ENCODE data around the gene MESD. TPM values are rescaled to one million over a fixed set of nuclear protein-coding genes. Genes with fewer than 3 reads are reported as not detected.

Gene MESD
- total and polyA plus RNA-seq, 2 of the 4 experiments (the other 2 are of a cell fraction) = 10.0 to 14.0 TPM

GRCh38 chr15:81029414-81030300 is 40.0 kb upstream of the MESD start:
- Histone ChIP-seq H4K91ac (ENCODE audit: insufficient read depth, low read depth, low read length) (no peak overlapping the region), H3K9me3 (ENCODE audit: control insufficient read depth, insufficient read depth, low read length) (peaks cover 5% of the 10 kb centered on the region), H2AK9ac (replicated peaks; ENCODE audit: low read depth, low read length, poor library complexity) (peak overlapping the region; percentile 33), H3K4me2 (ENCODE audit: low read depth, low read length) (no peak overlapping the region), H2BK120ac (ENCODE audit: low read depth, low read length) (no peak overlapping the region), H2AFZ (replicated peaks; ENCODE audit: low read length, poor library complexity) (peak overlapping the region; percentile 60), H3K79me1 (ENCODE audit: low read depth in 1 of 2, low read length in 2 of 2) (peaks cover 4 to 5% of the 10 kb centered on the region in 2 experiments; a peak in 2 of 4 replicates), H3K27ac (ENCODE audit: insufficient read depth, low read length) (no peak overlapping the region), H2BK15ac (ENCODE audit: low read depth, low read length) (no peak overlapping the region), H4K20me1 (ENCODE audit: insufficient read depth, low read length) (no peaks in the 10 kb centered on the region), H4K5ac (ENCODE audit: low read depth, low read length) (no peak overlapping the region), H4K8ac (ENCODE audit: low read depth in 2 of 2, low read length in 2 of 2) (no peak overlapping the region), H3K23ac (ENCODE audit: low read depth, low read length) (no peak overlapping the region), H3K14ac (replicated peaks; ENCODE audit: low read depth, low read length) (0 out of 2 replicates have a peak overlapping the region, but pooled peaks have one; percentile 23), H2AK5ac (ENCODE audit: low read depth, low read length) (no peak overlapping the region), H3K9me1 (ENCODE audit: insufficient read depth, low read length) (0 out of 2 replicates have a peak, but pooled peaks cover 4% of the 10 kb centered on the region), H3K4me3 (ENCODE audit: insufficient read depth, low read depth, low read length) (no peak overlapping the region), H2BK5ac (ENCODE audit: low read depth, low read length, poor library complexity, severe bottlenecking) (no peak overlapping the region), H3K36me3 (ENCODE audit: control insufficient read depth, insufficient read depth, low read length) (no peaks in the 10 kb centered on the region), H3K4ac (ENCODE audit: low read depth, low read length) (no peak overlapping the region), H3K4me1 (ENCODE audit: control insufficient read depth, insufficient read depth, low read length) (peaks cover 4% of the 10 kb centered on the region), H3K9ac (ENCODE audit: low read depth, low read length) (no peak overlapping the region), H2BK20ac (ENCODE audit: low read depth, low read length) (no peak overlapping the region), H3K56ac (ENCODE audit: extremely low read depth, insufficient read depth, low read length) (peak overlapping the region; percentile 12; the same call in 1 of the 2 replicates), H3K18ac (ENCODE audit: low read depth, low read length) (no peak overlapping the region), H3K27me3 (ENCODE audit: control insufficient read depth, insufficient read depth, low read length) (no peaks in the 10 kb centered on the region)
- dilution Hi-C loops (cut with HindIII; ENCODE audit: low sequenced_read_pairs, unreplicated experiment) (no loop called here), intact Hi-C loops (cut with micrococcal nuclease) (no loop called here), in situ Hi-C loops (cut with MboI; ENCODE audit: low sequenced_read_pairs) (no loop called here)
- TF ChIP-seq MAFK (IDR thresholded peaks at IDR 0.05; ENCODE audit: low read depth, low read length) = peak; percentile 98
- no peak for TF ChIP-seq BHLHE40 (IDR thresholded peaks at IDR 0.05; ENCODE audit: low read depth, low read length)
- TF ChIP-seq NFE2L2 (IDR thresholded peaks at IDR 0.05; ENCODE audit: low read depth, low read length) = peak; percentile 96
- no peak for TF ChIP-seq FOS (IDR thresholded peaks at IDR 0.05; ENCODE audit: low read depth, low read length)
- no TSS peak for BruUV-seq (replicated peaks)
- no CpG with 5 or more reads among the region's 3 CpGs for WGBS, 2 experiments (ENCODE audit: extremely low coverage in 2 of 2, insufficient read length in 1 of 2)
- peak; percentile 31 for DNase-seq
- CTCF ChIA-PET = no interaction called here
- ATAC-seq (ENCODE audit: low read depth) = 0 out of 2 replicates have a peak, but pooled peaks have one; percentile 17
- POLR2A ChIA-PET (ENCODE audit: unreplicated experiment) = no interaction called here

Data from IMR-90 (cell line).